ENCODE measurements around the gene NINJ1.

DNA sequence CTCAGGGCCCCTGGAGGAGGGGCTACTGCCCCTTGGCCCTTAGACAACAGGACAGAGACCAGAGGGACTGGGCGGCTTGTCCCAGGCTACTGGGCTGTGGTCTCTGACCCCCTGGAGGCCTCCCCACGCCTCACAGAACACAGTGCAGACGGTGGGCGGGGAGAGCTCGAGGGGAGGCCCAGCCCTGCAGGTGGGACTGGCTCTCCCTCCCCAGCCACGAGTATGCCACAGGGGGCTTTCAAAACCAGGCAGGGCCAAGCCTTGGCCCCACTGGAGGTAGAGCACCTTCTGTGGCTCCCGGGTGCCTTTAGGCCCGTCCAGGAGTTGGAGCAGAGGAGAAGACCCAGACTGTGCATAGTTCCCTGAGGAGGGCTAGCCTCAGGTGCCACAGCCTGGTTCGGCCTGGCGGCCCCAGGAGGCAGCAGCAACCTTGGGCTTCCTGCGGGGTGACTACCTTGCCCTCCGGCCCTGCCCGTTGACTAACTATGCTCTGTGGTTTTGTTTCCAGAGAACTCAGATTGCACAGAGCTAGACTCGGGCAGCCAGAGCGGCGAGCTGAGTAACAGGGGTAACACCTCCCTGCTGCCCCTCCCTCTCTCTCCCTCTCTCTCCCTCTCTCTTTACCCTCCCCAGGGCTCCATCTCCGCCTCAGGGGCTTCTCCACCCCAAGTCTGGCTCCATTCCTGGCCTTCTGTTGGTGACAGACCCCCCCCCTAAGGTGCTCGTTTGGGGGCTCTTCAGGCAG, 22.5 kb downstream of the NINJ1 start:
- TF ChIP-seq, protein P1, sequence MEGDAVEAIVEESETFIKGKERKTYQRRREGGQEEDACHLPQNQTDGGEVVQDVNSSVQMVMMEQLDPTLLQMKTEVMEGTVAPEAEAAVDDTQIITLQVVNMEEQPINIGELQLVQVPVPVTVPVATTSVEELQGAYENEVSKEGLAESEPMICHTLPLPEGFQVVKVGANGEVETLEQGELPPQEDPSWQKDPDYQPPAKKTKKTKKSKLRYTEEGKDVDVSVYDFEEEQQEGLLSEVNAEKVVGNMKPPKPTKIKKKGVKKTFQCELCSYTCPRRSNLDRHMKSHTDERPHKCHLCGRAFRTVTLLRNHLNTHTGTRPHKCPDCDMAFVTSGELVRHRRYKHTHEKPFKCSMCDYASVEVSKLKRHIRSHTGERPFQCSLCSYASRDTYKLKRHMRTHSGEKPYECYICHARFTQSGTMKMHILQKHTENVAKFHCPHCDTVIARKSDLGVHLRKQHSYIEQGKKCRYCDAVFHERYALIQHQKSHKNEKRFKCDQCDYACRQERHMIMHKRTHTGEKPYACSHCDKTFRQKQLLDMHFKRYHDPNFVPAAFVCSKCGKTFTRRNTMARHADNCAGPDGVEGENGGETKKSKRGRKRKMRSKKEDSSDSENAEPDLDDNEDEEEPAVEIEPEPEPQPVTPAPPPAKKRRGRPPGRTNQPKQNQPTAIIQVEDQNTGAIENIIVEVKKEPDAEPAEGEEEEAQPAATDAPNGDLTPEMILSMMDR (conservative IDR thresholded peaks at IDR 0.05; ENCODE audit: low read depth, low read length): no peak
- TF ChIP-seq FOS (IDR thresholded peaks at IDR 0.05; ENCODE audit: low read depth, low read length): no peak
- no peak for TF ChIP-seq CHD1 (IDR thresholded peaks at IDR 0.05; ENCODE audit: low read depth, low read length)
- TF ChIP-seq, protein P2, sequence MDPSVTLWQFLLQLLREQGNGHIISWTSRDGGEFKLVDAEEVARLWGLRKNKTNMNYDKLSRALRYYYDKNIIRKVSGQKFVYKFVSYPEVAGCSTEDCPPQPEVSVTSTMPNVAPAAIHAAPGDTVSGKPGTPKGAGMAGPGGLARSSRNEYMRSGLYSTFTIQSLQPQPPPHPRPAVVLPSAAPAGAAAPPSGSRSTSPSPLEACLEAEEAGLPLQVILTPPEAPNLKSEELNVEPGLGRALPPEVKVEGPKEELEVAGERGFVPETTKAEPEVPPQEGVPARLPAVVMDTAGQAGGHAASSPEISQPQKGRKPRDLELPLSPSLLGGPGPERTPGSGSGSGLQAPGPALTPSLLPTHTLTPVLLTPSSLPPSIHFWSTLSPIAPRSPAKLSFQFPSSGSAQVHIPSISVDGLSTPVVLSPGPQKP (IDR thresholded peaks at IDR 0.05; ENCODE audit: borderline replicate concordance, low read depth, low read length): no peak
- no peak for TF ChIP-seq RAD21 (IDR thresholded peaks at IDR 0.05; ENCODE audit: low read length)
- TF ChIP-seq MAFK (IDR thresholded peaks at IDR 0.05; ENCODE audit: low read depth, low read length): no peak
- TF ChIP-seq MXI1 (IDR thresholded peaks at IDR 0.05; ENCODE audit: borderline replicate concordance, low read depth, low read length): no peak
- TF ChIP-seq SMC3 (IDR thresholded peaks at IDR 0.05; ENCODE audit: low read depth, low read length): no peak
- no peak for TF ChIP-seq POLR2A (IDR thresholded peaks at IDR 0.05; ENCODE audit: low read depth, low read length)
